Stomach (tissue), 4 donors: ENCODE data around the gene NFS1.

ENCODE experiments used
- POLR2AphosphoS5 ChIP-seq, 3 donors: sonication (generic); formaldehyde crosslinking; IDR thresholded peaks; one replicate each; pipeline ENCODE4 v1.6.1; 2016; ENCODE audit warnings: antibody characterized with exemption in 3 of 3
- TF ChIP-seq, protein P1 (sequence below), 7 experiments: fragments of 450-650 bp in 4 of 7; fragments of 200-600 bp in 3 of 7; sonication (generic) in 3 of 7; IDR thresholded peaks; one replicate each; pipeline ENCODE4 v1.5.1; 2016 to 2019; ENCODE audit warnings: antibody characterized with exemption in 7 of 7, control low read depth in 2 of 7, mild to moderate bottlenecking in 1 of 7

DNA sequence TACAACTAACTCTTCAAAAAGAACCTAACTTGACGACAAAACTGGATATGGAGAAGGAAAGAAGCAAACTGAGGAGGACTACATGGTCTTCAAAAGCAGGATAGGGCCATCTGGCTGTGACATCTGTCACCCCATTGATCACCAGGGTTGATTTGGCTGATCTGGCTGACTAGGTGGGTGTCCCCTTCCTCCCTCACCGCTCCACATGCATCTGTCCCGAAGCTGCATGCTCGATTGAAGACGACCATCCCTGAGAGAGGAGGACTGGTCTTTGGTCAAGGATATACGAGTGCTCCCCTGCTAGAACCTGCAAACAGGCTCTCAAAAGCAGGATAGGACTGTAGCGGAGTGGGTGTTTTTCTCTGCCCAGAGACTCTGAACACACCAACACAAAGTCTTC is 56.1 kb downstream of the NFS1 start:
- TF ChIP-seq, protein P1, sequence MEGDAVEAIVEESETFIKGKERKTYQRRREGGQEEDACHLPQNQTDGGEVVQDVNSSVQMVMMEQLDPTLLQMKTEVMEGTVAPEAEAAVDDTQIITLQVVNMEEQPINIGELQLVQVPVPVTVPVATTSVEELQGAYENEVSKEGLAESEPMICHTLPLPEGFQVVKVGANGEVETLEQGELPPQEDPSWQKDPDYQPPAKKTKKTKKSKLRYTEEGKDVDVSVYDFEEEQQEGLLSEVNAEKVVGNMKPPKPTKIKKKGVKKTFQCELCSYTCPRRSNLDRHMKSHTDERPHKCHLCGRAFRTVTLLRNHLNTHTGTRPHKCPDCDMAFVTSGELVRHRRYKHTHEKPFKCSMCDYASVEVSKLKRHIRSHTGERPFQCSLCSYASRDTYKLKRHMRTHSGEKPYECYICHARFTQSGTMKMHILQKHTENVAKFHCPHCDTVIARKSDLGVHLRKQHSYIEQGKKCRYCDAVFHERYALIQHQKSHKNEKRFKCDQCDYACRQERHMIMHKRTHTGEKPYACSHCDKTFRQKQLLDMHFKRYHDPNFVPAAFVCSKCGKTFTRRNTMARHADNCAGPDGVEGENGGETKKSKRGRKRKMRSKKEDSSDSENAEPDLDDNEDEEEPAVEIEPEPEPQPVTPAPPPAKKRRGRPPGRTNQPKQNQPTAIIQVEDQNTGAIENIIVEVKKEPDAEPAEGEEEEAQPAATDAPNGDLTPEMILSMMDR (IDR thresholded peaks at IDR 0.05) = no peak
- no peak for TF ChIP-seq POLR2AphosphoS5 (IDR thresholded peaks at IDR 0.05)
